NCI-H2196 (cell line): ENCODE measurements around the gene PARL.

Experiments
- DNase-seq: peaks from one replicate; lab custom pipeline; 2025; ENCODE audit not compliant: unreplicated experiment; lab: John Stamatoyannopoulos, UW

PARL gene

GRCh38 chr3:183884427-183885296 lies at the start of gene PARL:
Gene PARL, minus strand, starts transcription at chr3:183884880. Its CDS starts 34 bp downstream, at chr3:183884846.
- peak; percentile 98 for DNase-seq

GRCh38 chr3:183933160-183933559 lies 48.5 kb upstream of the PARL start:
- DNase-seq, result no peak

GRCh38 chr3:183931881-183932280 lies 47.2 kb upstream of the PARL start:
- DNase-seq, result no peak

GRCh38 chr3:183930086-183930485 lies 45.4 kb upstream of the PARL start:
- DNase-seq, result no peak

GRCh38 chr3:183927059-183927458 lies 42.4 kb upstream of the PARL start:
- DNase-seq, result no peak

GRCh38 chr3:183924956-183925355 lies 40.3 kb upstream of the PARL start:
- DNase-seq, result no peak

GRCh38 chr3:183924543-183924942 lies 39.9 kb upstream of the PARL start:
- DNase-seq, result no peak

- no peak for DNase-seq
Measured at GRCh38 chr3:183922421-183922820, 37.7 kb upstream of the PARL start.

GRCh38 chr3:183921096-183921495 lies 36.4 kb upstream of the PARL start:
- DNase-seq, result no peak

- DNase-seq, result no peak
Measured at GRCh38 chr3:183920416-183920815, 35.7 kb upstream of the PARL start.

GRCh38 chr3:183918178-183918577 lies 33.5 kb upstream of the PARL start:
- no peak for DNase-seq

GRCh38 chr3:183917776-183918175 lies 33.1 kb upstream of the PARL start:
- no peak for DNase-seq

- DNase-seq, result no peak
Measured at GRCh38 chr3:183914856-183915255, 30.2 kb upstream of the PARL start.

GRCh38 chr3:183913580-183913920 lies 28.9 kb upstream of the PARL start:
- no peak for DNase-seq

GRCh38 chr3:183912895-183913579 lies 28.4 kb upstream of the PARL start:
- DNase-seq, result no peak

- no peak for DNase-seq
Measured at GRCh38 chr3:183911763-183912506, 27.3 kb upstream of the PARL start.

- DNase-seq, result no peak
Measured at GRCh38 chr3:183911087-183911486, 26.4 kb upstream of the PARL start.

GRCh38 chr3:183909030-183909600 lies 24.4 kb upstream of the PARL start:
- no peak for DNase-seq

GRCh38 chr3:183907911-183908331 lies 23.2 kb upstream of the PARL start:
- DNase-seq, result no peak

GRCh38 chr3:183907176-183907575 lies 22.5 kb upstream of the PARL start:
- no peak for DNase-seq

- DNase-seq, result no peak
Measured at GRCh38 chr3:183906234-183906921, 21.7 kb upstream of the PARL start.
